Thyroid gland (tissue), 4 donors: ENCODE results near the gene PRDX5.

Experiments
- POLR2A ChIP-seq, 2 donors: fragments of 450-650 bp; IDR thresholded peaks; one replicate each; pipeline ENCODE4 v1.6.1; 2017; ENCODE audit warnings: antibody characterized with exemption in 2 of 2, mild to moderate bottlenecking in 2 of 2, moderate library complexity in 1 of 2
- TF ChIP-seq, protein P1 (sequence below), 6 experiments: fragments of 200-600 bp in 3 of 6; fragments of 450-650 bp in 3 of 6; sonication (generic) in 3 of 6; IDR thresholded peaks; one replicate each; pipeline ENCODE4 v1.5.1; 2016 to 2019; ENCODE audit warnings: antibody characterized with exemption in 6 of 6, mild to moderate bottlenecking in 2 of 6, inconsistent platforms in 1 of 6, moderate library complexity in 1 of 6

DNA sequence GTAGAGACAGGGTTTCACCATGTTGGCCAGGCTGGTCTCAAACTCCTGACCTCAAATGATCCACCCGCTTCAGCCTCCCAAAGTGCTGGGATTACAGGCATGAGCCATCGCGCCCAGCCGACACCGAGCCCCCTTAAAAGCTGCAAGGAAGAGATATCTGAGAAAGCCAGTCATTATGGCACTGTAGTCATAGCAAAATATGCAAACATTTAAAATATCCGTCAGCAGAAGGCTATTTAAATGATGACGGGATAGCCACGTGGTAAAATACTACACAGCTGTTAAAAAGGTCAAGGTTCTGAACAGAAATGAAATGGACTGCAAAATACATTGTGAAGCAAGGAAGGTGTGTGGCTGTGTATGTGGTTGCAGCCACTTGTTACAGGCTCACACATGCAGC lies 15.6 kb downstream of the PRDX5 start:
- no peak for TF ChIP-seq POLR2A (IDR thresholded peaks at IDR 0.05)
- TF ChIP-seq, protein P1, sequence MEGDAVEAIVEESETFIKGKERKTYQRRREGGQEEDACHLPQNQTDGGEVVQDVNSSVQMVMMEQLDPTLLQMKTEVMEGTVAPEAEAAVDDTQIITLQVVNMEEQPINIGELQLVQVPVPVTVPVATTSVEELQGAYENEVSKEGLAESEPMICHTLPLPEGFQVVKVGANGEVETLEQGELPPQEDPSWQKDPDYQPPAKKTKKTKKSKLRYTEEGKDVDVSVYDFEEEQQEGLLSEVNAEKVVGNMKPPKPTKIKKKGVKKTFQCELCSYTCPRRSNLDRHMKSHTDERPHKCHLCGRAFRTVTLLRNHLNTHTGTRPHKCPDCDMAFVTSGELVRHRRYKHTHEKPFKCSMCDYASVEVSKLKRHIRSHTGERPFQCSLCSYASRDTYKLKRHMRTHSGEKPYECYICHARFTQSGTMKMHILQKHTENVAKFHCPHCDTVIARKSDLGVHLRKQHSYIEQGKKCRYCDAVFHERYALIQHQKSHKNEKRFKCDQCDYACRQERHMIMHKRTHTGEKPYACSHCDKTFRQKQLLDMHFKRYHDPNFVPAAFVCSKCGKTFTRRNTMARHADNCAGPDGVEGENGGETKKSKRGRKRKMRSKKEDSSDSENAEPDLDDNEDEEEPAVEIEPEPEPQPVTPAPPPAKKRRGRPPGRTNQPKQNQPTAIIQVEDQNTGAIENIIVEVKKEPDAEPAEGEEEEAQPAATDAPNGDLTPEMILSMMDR (IDR thresholded peaks at IDR 0.05), result no peak
